HepG2 (cell line): ENCODE measurements around the gene LRRC45. TPM values are rescaled to one million over a fixed set of nuclear protein-coding genes. Genes with fewer than 3 reads are reported as not detected.

Experiments
- BRD4 ChIP-seq: sonication (generic); formaldehyde crosslinking; IDR thresholded peaks from 2 replicates; pipeline ENCODE4 v1.4.0; 2020; ENCODE audit warnings: missing genetic modification reagents
- EP300 ChIP-seq, 3 experiments: sonication (generic) in 1 of 3; formaldehyde crosslinking in 1 of 3; IDR thresholded peaks; 2 replicates each; pipeline versions ENCODE4 v1.5.1 to v1.6.1; 2011 to 2020; ENCODE audit warnings: low read depth in 2 of 3, low read length in 2 of 3, borderline replicate concordance in 1 of 3, improper control_type of control experiment in 1 of 3, mild to moderate bottlenecking in 1 of 3, missing genetic modification reagents in 1 of 3, moderate library complexity in 1 of 3
- FOXA3 ChIP-seq: IDR thresholded peaks from 2 replicates; pipeline ENCODE4 v1.6.1; 2016; ENCODE audit warnings: missing genetic modification reagents, missing compliant biosample characterization
- KAT8 ChIP-seq: IDR thresholded peaks from 2 replicates; pipeline ENCODE4 v1.6.1; 2016; ENCODE audit warnings: missing genetic modification reagents, missing compliant biosample characterization
- KDM5B ChIP-seq: sonication (generic); formaldehyde crosslinking; IDR thresholded peaks from 2 replicates; pipeline ENCODE4 v1.4.0; 2020; ENCODE audit warnings: missing genetic modification reagents, mild to moderate bottlenecking, borderline replicate concordance
- MAFK ChIP-seq, 2 experiments: IDR thresholded peaks in 1 of 2; conservative IDR thresholded peaks in 1 of 2; 2 replicates each; pipeline ENCODE4 v1.6.1; 2011; ENCODE audit warnings: improper control_type of control experiment in 2 of 2, low read length in 2 of 2
- MBD4 ChIP-seq: IDR thresholded peaks from 2 replicates; pipeline ENCODE4 v1.6.1; 2012; ENCODE audit warnings: low read length, inconsistent platforms, borderline replicate concordance
- MIER3 ChIP-seq: IDR thresholded peaks from 2 replicates; pipeline ENCODE4 v1.6.1; 2016; ENCODE audit warnings: missing compliant biosample characterization, borderline replicate concordance
- PTBP1 ChIP-seq: fragments of 200-400 bp; formaldehyde crosslinking; IDR thresholded peaks from 2 replicates; pipeline ENCODE4 v1.6.1; 2018; ENCODE audit warnings: low read length, low read depth; ENCODE audit not compliant: poor library complexity, severe bottlenecking
- SMAD3 ChIP-seq: sonication (generic); formaldehyde crosslinking; IDR thresholded peaks from 2 replicates; pipeline ENCODE4 v1.4.0; 2020; ENCODE audit warnings: missing genetic modification reagents
- SMYD3 ChIP-seq: sonication (generic); formaldehyde crosslinking; IDR thresholded peaks from 2 replicates; pipeline ENCODE4 v1.8.1; 2023; ENCODE audit warnings: mild to moderate bottlenecking, missing genetic modification reagents
- SRSF1 ChIP-seq: fragments of 200-400 bp; formaldehyde crosslinking; optimal IDR thresholded peaks from 2 replicates; pipeline ENCODE3; 2017; ENCODE audit warnings: mild to moderate bottlenecking, low read depth, low read length, moderate library complexity
- U2AF1 ChIP-seq: fragments of 200-400 bp; formaldehyde crosslinking; optimal IDR thresholded peaks from 2 replicates; pipeline ENCODE3; 2017; ENCODE audit warnings: mild to moderate bottlenecking, low read depth, low read length
- ZFP82 ChIP-seq: sonication (generic); formaldehyde crosslinking; IDR thresholded peaks from 2 replicates; pipeline ENCODE4 v1.5.1; 2020; ENCODE audit warnings: mild to moderate bottlenecking, missing genetic modification reagents, borderline replicate concordance
- ZNF644 ChIP-seq: IDR thresholded peaks from 2 replicates; pipeline ENCODE4 v1.6.1; 2016; ENCODE audit warnings: low read depth
- ZNF724P ChIP-seq: sonication (generic); formaldehyde crosslinking; IDR thresholded peaks from 2 replicates; pipeline ENCODE4 v1.8.0; 2022; ENCODE audit warnings: missing genetic modification reagents, borderline replicate concordance
- ZNF761 ChIP-seq: sonication (generic); formaldehyde crosslinking; conservative IDR thresholded peaks from 2 replicates; pipeline ENCODE4 v1.4.0; 2020; ENCODE audit warnings: mild to moderate bottlenecking, missing genetic modification reagents
- ZNF788 ChIP-seq: sonication (generic); formaldehyde crosslinking; IDR thresholded peaks from 2 replicates; pipeline ENCODE4 v1.5.0; 2020; ENCODE audit warnings: mild to moderate bottlenecking, missing genetic modification reagents, borderline replicate concordance
- polyA plus RNA-seq, 8 experiments: library from polyadenylated mRNA; depleted of rRNA in 3 of 8; stranded (reverse) in 7 of 8; unstranded in 1 of 8; fragments of >200 nt; fragmentation: Illumina TruSeq in 4 of 8; extraction: Trizol in 4 of 8; gene quantifications; 2 replicates each; pipeline versions ENCODE4 v1.2.1 to v1.2.3, GENCODE V29; 2011 to 2016; ENCODE audit warnings: low read depth in 4 of 8, missing spikeins in 1 of 8, mixed read lengths in 1 of 8; ENCODE audit not compliant: insufficient read depth in 1 of 8
- total RNA-seq, 5 experiments: library from RNA; depleted of rRNA; stranded (reverse); fragments of >200 nt; fragmentation: Illumina TruSeq; extraction: Trizol; gene quantifications; 2 replicates each; pipeline ENCODE4 v1.2.3, GENCODE V29; 2016; ENCODE audit warnings: low read depth in 1 of 5
- TF ChIP-seq, protein P1 (sequence below): sonication (generic); formaldehyde crosslinking; IDR thresholded peaks from 2 replicates; pipeline ENCODE4 v1.5.0; 2020; ENCODE audit warnings: mild to moderate bottlenecking, missing genetic modification reagents, borderline replicate concordance
- TF ChIP-seq, protein P2 (sequence below): sonication (generic); formaldehyde crosslinking; IDR thresholded peaks from 2 replicates; pipeline ENCODE4 v1.8.1; 2023; ENCODE audit warnings: mild to moderate bottlenecking, missing genetic modification reagents, borderline replicate concordance
- TF ChIP-seq, protein P3 (sequence below): sonication (generic); formaldehyde crosslinking; IDR thresholded peaks from 2 replicates; pipeline ENCODE4 v1.4.0; 2020; ENCODE audit warnings: missing genetic modification reagents, borderline replicate concordance

LRRC45 gene
- total and polyA plus RNA-seq, 2 of the 13 experiments (the other 11 are each of a cell fraction or from before 2014, with no cell fraction given): 11.6 to 48.1 TPM

DNA sequence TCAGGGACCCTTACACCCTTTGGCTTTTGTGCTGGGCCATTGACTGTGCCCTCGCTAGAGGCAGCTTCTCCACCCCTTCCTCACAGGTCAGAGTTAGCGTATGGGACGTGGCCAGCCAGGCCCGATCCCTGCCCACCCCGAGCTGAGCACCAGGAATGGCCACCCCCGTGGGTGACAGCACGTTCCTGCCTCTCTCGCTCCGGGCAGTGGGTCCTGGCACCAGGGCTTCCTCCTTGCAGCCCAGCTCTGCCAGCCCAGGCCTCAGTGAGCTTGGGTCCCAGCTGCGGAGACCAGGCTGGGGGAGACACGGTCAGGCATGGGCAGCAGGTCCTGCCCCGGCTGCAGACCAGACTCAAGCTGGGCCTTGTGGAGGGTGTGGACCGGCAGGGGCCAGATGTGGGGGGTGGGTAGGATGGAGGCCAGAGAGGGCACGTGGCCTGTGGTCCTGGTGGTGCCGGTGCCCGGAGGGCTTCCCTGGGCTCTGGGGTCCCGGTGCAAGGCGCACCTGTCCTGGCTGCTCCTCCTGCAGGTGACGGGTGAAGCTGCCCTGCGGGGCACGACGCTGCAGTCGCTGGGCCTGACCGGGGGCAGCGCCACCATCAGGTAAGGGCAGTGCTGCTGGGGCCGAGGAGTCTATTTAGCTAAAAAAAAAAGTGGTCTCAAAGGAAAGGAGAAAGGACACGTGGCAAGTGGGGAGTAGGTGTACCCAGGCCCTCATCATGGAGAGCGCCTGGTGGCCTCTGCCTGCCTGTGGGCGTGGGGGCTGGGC is 27.5 kb upstream of the LRRC45 start (continued):
- TF ChIP-seq BRD4 (CRISPR knock-in tag) (peak; percentile 18; the same call in 1 of the 2 replicates), ZNF644 (no peak), U2AF1 (peak; percentile 97), ZNF788 (CRISPR knock-in tag) (no peak), SMYD3 (CRISPR knock-in tag) (no peak; the same call in 1 of the 2 replicates), ZNF724P (CRISPR knock-in tag) (peak; percentile 59; the same call in 1 of the 2 replicates), FOXA3 (CRISPR knock-in tag) (peak; percentile 52), EP300 (IDR thresholded peaks at IDR 0.05; ENCODE audit: low read depth in 2 of 2, low read length in 2 of 2) (no peak), EP300 (CRISPR knock-in tag; IDR thresholded peaks at IDR 0.05; ENCODE audit: borderline replicate concordance) (peak; percentile 26; the same call in 1 of the 2 replicates), SRSF1 (no peak), SMAD3 (CRISPR knock-in tag) (peak; percentile 21; the same call in 1 of the 2 replicates), MAFK (conservative IDR thresholded peaks at IDR 0.05 in 1 of 2, IDR thresholded peaks at IDR 0.05 in 1 of 2; ENCODE audit: low read length in 2 of 2) (no peak), MIER3 (CRISPR knock-in tag) (peak; percentile 58; the same call in 1 of the 2 replicates), KDM5B (peak; percentile 74), ZNF761 (no peak), PTBP1 (no peak), ZFP82 (CRISPR knock-in tag) (no peak; the same call in 1 of the 2 replicates), KAT8 (CRISPR knock-in tag) (peak; percentile 66), MBD4 (no peak)
- TF ChIP-seq, protein P1, sequence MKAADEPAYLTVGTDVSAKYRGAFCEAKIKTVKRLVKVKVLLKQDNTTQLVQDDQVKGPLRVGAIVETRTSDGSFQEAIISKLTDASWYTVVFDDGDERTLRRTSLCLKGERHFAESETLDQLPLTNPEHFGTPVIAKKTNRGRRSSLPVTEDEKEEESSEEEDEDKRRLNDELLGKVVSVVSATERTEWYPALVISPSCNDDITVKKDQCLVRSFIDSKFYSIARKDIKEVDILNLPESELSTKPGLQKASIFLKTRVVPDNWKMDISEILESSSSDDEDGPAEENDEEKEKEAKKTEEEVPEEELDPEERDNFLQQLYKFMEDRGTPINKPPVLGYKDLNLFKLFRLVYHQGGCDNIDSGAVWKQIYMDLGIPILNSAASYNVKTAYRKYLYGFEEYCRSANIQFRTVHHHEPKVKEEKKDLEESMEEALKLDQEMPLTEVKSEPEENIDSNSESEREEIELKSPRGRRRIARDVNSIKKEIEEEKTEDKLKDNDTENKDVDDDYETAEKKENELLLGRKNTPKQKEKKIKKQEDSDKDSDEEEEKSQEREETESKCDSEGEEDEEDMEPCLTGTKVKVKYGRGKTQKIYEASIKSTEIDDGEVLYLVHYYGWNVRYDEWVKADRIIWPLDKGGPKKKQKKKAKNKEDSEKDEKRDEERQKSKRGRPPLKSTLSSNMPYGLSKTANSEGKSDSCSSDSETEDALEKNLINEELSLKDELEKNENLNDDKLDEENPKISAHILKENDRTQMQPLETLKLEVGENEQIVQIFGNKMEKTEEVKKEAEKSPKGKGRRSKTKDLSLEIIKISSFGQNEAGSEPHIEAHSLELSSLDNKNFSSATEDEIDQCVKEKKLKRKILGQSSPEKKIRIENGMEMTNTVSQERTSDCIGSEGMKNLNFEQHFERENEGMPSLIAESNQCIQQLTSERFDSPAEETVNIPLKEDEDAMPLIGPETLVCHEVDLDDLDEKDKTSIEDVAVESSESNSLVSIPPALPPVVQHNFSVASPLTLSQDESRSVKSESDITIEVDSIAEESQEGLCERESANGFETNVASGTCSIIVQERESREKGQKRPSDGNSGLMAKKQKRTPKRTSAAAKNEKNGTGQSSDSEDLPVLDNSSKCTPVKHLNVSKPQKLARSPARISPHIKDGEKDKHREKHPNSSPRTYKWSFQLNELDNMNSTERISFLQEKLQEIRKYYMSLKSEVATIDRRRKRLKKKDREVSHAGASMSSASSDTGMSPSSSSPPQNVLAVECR (CRISPR knock-in tag): peak; percentile 57
- TF ChIP-seq, protein P2, sequence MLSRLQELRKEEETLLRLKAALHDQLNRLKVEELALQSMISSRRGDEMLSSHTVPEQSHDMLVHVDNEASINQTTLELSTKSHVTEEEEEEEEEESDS (CRISPR knock-in tag): no peak
- TF ChIP-seq, protein P3, sequence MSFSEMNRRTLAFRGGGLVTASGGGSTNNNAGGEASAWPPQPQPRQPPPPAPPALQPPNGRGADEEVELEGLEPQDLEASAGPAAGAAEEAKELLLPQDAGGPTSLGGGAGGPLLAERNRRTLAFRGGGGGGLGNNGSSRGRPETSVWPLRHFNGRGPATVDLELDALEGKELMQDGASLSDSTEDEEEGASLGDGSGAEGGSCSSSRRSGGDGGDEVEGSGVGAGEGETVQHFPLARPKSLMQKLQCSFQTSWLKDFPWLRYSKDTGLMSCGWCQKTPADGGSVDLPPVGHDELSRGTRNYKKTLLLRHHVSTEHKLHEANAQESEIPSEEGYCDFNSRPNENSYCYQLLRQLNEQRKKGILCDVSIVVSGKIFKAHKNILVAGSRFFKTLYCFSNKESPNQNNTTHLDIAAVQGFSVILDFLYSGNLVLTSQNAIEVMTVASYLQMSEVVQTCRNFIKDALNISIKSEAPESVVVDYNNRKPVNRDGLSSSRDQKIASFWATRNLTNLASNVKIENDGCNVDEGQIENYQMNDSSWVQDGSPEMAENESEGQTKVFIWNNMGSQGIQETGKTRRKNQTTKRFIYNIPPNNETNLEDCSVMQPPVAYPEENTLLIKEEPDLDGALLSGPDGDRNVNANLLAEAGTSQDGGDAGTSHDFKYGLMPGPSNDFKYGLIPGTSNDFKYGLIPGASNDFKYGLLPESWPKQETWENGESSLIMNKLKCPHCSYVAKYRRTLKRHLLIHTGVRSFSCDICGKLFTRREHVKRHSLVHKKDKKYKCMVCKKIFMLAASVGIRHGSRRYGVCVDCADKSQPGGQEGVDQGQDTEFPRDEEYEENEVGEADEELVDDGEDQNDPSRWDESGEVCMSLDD (CRISPR knock-in tag): 0 out of 2 replicates have a peak, but pooled peaks have one; percentile 3
